ENCODE results near the gene HDAC4.

HDAC4 gene

DNA sequence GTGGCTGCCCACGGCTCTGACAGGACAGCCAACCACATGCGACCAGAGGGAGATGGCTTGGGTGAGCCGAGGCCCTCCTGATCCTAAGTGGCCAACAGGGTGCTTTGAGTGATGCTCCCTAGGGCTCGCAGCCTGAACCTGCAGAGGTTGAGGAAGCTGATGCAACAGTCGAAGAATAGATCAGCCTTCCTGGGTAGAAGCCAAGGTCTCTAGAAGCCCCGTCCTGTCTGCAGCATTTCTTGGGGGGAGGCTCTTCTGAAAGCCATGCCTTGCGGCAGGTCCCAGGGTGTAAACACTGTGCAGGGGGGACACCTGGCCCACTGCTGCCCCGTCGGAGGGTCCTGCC lies 136.4 kb downstream of the HDAC4 start:
- Histone ChIP-seq H3K4me1 (ENCODE audit: insufficient read depth, low read length, poor library complexity, severe bottlenecking) (peaks cover 72% of the 10 kb centered on the region), H3K9ac (ENCODE audit: low read depth, low read length, poor library complexity, severe bottlenecking) (no peak overlapping the region), H3K27me3 (ENCODE audit: insufficient read depth, low read length, poor library complexity, severe bottlenecking) (peaks cover 28% of the 10 kb centered on the region)

DNA sequence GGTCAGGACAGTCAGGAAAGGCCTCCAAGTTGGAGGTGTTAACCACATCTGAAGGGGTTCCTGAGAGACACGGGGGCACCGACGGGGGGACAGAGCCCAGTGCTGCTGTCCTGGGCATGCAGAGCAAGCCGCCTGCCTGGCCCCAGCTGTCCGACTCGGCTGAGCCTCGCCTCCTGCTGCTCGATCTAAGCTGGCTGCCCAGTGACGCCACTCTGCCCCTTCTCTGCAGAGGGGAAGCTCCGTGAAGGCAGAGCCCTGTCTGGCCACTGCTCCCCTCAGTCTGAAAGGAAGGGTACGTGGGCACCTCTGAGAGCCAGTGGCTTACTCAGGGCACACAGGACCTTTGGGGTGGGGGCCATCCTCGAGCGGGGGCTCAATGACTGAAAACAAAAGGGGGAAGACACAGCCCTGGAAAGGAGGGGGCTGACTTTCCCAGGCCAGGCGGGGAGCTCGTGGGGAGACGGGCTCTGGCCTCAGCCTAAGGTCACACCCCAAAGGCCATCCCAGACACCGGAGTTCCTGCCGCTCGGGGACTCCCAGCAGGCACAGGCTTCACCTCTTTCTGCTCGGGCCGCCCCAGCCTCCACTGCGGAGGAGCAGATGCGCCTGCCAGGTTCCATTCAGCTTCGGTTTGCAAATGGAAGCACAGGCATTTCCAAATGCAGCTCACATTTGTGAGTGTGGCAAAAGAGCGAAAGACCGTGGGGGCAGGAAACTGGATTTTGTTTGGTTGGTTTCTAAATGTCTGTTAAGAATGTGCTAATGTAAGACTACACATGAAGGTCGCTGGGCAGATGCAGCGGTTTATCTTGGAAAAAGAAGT lies 136.9 kb downstream of the HDAC4 start:
- Histone ChIP-seq H3K9me2 (replicated peaks; ENCODE audit: low read depth, low read length) (no peaks in the 10 kb centered on the region), H3K36me3 (ENCODE audit: insufficient read depth, low read length) (no peaks in the 10 kb centered on the region), H4K20me1 (ENCODE audit: insufficient read depth, low read length, poor library complexity, severe bottlenecking) (peaks cover 80% of the 10 kb centered on the region), H3K9ac (ENCODE audit: low read depth, low read length, poor library complexity, severe bottlenecking) (no peak overlapping the region), H3K27me3 (ENCODE audit: insufficient read depth, low read length, poor library complexity, severe bottlenecking) (peaks cover 28% of the 10 kb centered on the region), H3K4me2 (ENCODE audit: low read depth, low read length, poor library complexity, severe bottlenecking) (peak overlapping the region; percentile 99), H3K4me3 (ENCODE audit: low read length, poor library complexity, severe bottlenecking) (no peak overlapping the region), H3F3A (ENCODE audit: low read depth) (peaks cover 10% of the 10 kb centered on the region), H3K9me3 (ENCODE audit: insufficient read depth, low read depth, low read length) (no peaks in the 10 kb centered on the region), H3K4me1 (ENCODE audit: insufficient read depth, low read length, poor library complexity, severe bottlenecking) (peaks cover 72% of the 10 kb centered on the region), H3K79me2 (ENCODE audit: insufficient read depth, low read length) (peaks cover 60% of the 10 kb centered on the region; the same call in 1 of the 2 replicates), H2AFZ (ENCODE audit: low read length) (no peak overlapping the region)
- TF ChIP-seq EZH2phosphoT487 (IDR thresholded peaks at IDR 0.05; ENCODE audit: borderline replicate concordance) (no peak), CTCF (conservative IDR thresholded peaks at IDR 0.05; ENCODE audit: low read length) (no peak)

More for the DNA sequence above, 136.4 kb downstream of the HDAC4 start:
- Histone ChIP-seq H3K36me3 (ENCODE audit: insufficient read depth, low read length) (no peaks in the 10 kb centered on the region), H3K4me3 (ENCODE audit: low read length, poor library complexity, severe bottlenecking) (no peak overlapping the region), H2AFZ (ENCODE audit: low read length) (no peak overlapping the region), H4K20me1 (ENCODE audit: insufficient read depth, low read length, poor library complexity, severe bottlenecking) (peaks cover 80% of the 10 kb centered on the region), H3F3A (ENCODE audit: low read depth) (peaks cover 7% of the 10 kb centered on the region), H3K79me2 (ENCODE audit: insufficient read depth, low read length) (peaks cover 66% of the 10 kb centered on the region; the same call in 1 of the 2 replicates), H3K9me2 (replicated peaks; ENCODE audit: low read depth, low read length) (no peaks in the 10 kb centered on the region), H3K4me2 (ENCODE audit: low read depth, low read length, poor library complexity, severe bottlenecking) (peak overlapping the region; percentile 99), H3K9me3 (ENCODE audit: insufficient read depth, low read depth, low read length) (no peaks in the 10 kb centered on the region)
- TF ChIP-seq CTCF (conservative IDR thresholded peaks at IDR 0.05; ENCODE audit: low read length): no peak
- no peak for TF ChIP-seq EZH2phosphoT487 (IDR thresholded peaks at IDR 0.05; ENCODE audit: borderline replicate concordance)

- peaks cover 73% of the 10 kb centered on the region for H4K20me1 ChIP-seq (ENCODE audit: insufficient read depth, low read length, poor library complexity, severe bottlenecking)
- H3K4me3 ChIP-seq (ENCODE audit: low read length, poor library complexity, severe bottlenecking): no peak overlapping the region
- H3K79me2 ChIP-seq (ENCODE audit: insufficient read depth, low read length): peaks cover 61% of the 10 kb centered on the region; the same call in 1 of the 2 replicates
- no peak overlapping the region for H2AFZ ChIP-seq (ENCODE audit: low read length)
- no peak for TF ChIP-seq EZH2phosphoT487 (IDR thresholded peaks at IDR 0.05; ENCODE audit: borderline replicate concordance)
- no peak for TF ChIP-seq CTCF (conservative IDR thresholded peaks at IDR 0.05; ENCODE audit: low read length)
- no peak overlapping the region for H3K9ac ChIP-seq (ENCODE audit: low read depth, low read length, poor library complexity, severe bottlenecking)
- 0 out of 2 replicates have a peak, but pooled peaks cover 2% of the 10 kb centered on the region for H3K9me3 ChIP-seq (ENCODE audit: insufficient read depth, low read depth, low read length)
- no peaks in the 10 kb centered on the region for H3K9me2 ChIP-seq (replicated peaks; ENCODE audit: low read depth, low read length)
- H3K36me3 ChIP-seq (ENCODE audit: insufficient read depth, low read length): no peaks in the 10 kb centered on the region
- peaks cover 71% of the 10 kb centered on the region for H3K4me1 ChIP-seq (ENCODE audit: insufficient read depth, low read length, poor library complexity, severe bottlenecking)
- H3F3A ChIP-seq (ENCODE audit: low read depth): peaks cover 10% of the 10 kb centered on the region
- H3K27me3 ChIP-seq (ENCODE audit: insufficient read depth, low read length, poor library complexity, severe bottlenecking): peaks cover 28% of the 10 kb centered on the region
- no peak overlapping the region for H3K4me2 ChIP-seq (ENCODE audit: low read depth, low read length, poor library complexity, severe bottlenecking)
Measured at GRCh38 chr2:239263231-239263630, 137.6 kb downstream of the HDAC4 start.

Data from Loucy (cell line).